DOHH2 (cell line): Measurements from ENCODE around the gene PLXNB3.

Experiments
- H3F3A ChIP-seq: fragments of 200-600 bp; sonication (generic), shearing (Covaris generic); 2 replicates; pipeline ENCODE4 v1.6.0; 2016; ENCODE audit warnings: antibody characterized with exemption, mild to moderate bottlenecking; ENCODE audit not compliant: control insufficient read depth, insufficient read depth
- H3K27ac ChIP-seq: fragments of 200-600 bp; sonication (generic); 2 replicates; pipeline ENCODE4 v1.5.1; 2014; ENCODE audit warnings: low read depth, mild to moderate bottlenecking, low read length, moderate library complexity
- H3K27me3 ChIP-seq: fragments of 200-600 bp; sonication (generic); 2 replicates; pipeline ENCODE4 v1.6.1; 2014; ENCODE audit warnings: mild to moderate bottlenecking, low read length, mixed read lengths; ENCODE audit not compliant: control insufficient read depth
- H3K36me3 ChIP-seq: fragments of 200-600 bp; sonication (generic); 2 replicates; pipeline ENCODE4 v1.6.1; 2014; ENCODE audit warnings: mild to moderate bottlenecking, low read length, moderate library complexity, mixed read lengths; ENCODE audit not compliant: control insufficient read depth
- H3K4me1 ChIP-seq: fragments of 200-600 bp; sonication (generic); 2 replicates; pipeline ENCODE4 v1.6.1; 2014; ENCODE audit warnings: mild to moderate bottlenecking, low read length, mixed read lengths; ENCODE audit not compliant: control insufficient read depth
- H3K4me2 ChIP-seq: fragments of 200-600 bp; sonication (generic); 2 replicates; pipeline ENCODE4 v1.6.0; 2014; ENCODE audit warnings: mild to moderate bottlenecking, low read length, moderate library complexity
- H3K4me3 ChIP-seq: fragments of 200-600 bp; sonication (generic); 2 replicates; pipeline ENCODE4 v1.5.1; 2014; ENCODE audit warnings: mild to moderate bottlenecking, low read length, mixed read lengths
- H3K79me2 ChIP-seq: fragments of 200-600 bp; sonication (generic); 2 replicates; pipeline ENCODE4 v1.6.1; 2014; ENCODE audit warnings: mild to moderate bottlenecking, low read length, mixed read lengths; ENCODE audit not compliant: control insufficient read depth
- H3K9me2 ChIP-seq: fragments of 200-600 bp; sonication (generic); replicated peaks from 2 replicates; pipeline ENCODE4 v1.6.1; 2014; ENCODE audit warnings: mild to moderate bottlenecking, low read length, mixed read lengths; ENCODE audit not compliant: control insufficient read depth
- H3K9me3 ChIP-seq: fragments of 200-600 bp; sonication (generic); 2 replicates; pipeline ENCODE4 v1.6.1; 2014; ENCODE audit warnings: antibody characterized with exemption, low read length, mixed read lengths; ENCODE audit not compliant: control insufficient read depth, insufficient read depth
- H4K20me1 ChIP-seq: fragments of 200-600 bp; sonication (generic); 2 replicates; pipeline ENCODE4 v1.6.0; 2014; ENCODE audit warnings: low read depth, mild to moderate bottlenecking, antibody characterized with exemption, low read length, moderate library complexity; ENCODE audit not compliant: control insufficient read depth, insufficient read depth
- EZH2phosphoT487 ChIP-seq: fragments of 200-600 bp; sonication (generic); IDR thresholded peaks from 2 replicates; pipeline ENCODE4 v1.6.1; 2017; ENCODE audit warnings: borderline replicate concordance, mild to moderate bottlenecking, antibody characterized with exemption, low read length, moderate library complexity, mixed read lengths
- TF ChIP-seq, protein P1 (sequence below): fragments of 200-600 bp; sonication (generic); IDR thresholded peaks from one replicate; pipeline ENCODE4 v1.5.1; 2014; ENCODE audit warnings: antibody characterized with exemption, mild to moderate bottlenecking, low read depth, low read length; ENCODE audit not compliant: poor library complexity, severe bottlenecking

PLXNB3 gene

DNA sequence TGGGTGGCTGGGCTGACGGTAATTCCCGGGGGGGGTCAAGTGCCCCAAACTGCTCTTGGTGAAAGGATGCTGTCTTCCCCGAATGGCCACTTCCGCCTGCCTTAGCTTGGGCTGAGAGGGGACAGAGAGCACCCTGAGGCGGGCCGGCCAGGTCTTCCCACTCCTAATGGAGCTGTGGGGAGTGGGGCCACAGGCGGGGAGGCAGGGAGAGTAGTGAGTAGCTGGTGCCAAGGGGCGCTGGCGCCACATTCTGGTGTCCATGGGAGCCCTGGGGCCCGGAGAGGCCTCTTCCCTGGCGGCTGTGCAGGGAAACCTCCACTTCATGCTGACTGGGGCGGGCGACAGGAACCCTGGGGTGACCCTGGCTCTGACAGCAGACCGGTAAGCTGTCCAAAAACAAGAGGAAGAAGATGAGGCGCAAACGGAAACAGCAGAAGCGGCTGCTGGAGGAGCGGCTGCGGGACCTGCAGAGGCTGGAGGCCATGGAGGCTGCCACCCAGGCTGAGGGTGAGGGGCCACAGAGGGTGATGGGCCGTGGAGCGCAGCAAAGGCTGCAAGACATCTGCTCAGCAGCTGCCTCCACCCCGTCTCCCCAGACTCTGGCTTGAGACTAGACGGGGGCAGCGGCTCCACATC lies 19.4 kb downstream of the PLXNB3 start:
- H3K9me3 ChIP-seq: no peaks in the 10 kb centered on the region
- no peak overlapping the region for H3K4me2 ChIP-seq
- no peak overlapping the region for H3K4me3 ChIP-seq

DNA sequence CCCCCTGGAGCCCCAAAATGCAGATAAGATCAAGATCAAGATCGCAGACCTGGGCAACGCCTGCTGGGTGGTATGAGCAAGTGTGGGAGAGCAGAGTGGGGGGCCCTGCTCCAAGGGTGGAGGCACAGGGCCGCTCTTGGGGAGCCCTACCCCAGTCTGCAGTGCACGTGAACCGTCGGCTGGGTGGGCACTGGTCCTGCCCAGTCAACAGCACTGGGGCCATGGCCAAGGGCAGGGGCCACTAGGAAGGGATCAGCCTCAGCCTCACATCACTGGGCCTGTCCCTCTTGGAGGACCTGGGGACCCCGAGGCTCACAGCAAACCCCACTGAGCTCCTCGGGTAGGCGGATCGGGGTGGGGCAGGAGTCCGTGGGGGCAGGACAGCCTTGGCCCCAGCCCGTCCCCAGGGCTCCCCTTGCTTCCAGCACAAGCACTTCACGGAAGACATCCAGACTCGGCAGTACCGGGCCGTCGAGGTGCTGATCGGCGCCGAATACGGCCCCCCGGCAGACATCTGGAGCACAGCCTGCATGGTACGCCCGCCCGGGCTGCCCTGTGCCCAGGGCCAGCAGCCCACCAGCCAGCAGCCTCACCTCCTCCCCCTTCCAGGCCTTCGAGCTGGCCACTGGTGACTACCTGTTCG lies 20.4 kb downstream of the PLXNB3 start:
- H3K27me3 ChIP-seq: no peaks in the 10 kb centered on the region
- no peaks in the 10 kb centered on the region for H4K20me1 ChIP-seq
- H3K4me1 ChIP-seq: no peaks in the 10 kb centered on the region
- H3K79me2 ChIP-seq: no peaks in the 10 kb centered on the region
- no peaks in the 10 kb centered on the region for H3F3A ChIP-seq
- H3K9me2 ChIP-seq: no peaks in the 10 kb centered on the region
- no peaks in the 10 kb centered on the region for H3K9me3 ChIP-seq
- H3K27ac ChIP-seq: no peak overlapping the region
- no peak overlapping the region for H3K4me3 ChIP-seq
- H3K4me2 ChIP-seq: no peak overlapping the region
- no peaks in the 10 kb centered on the region; the same call in 1 of the 2 replicates for H3K36me3 ChIP-seq
- no peak for TF ChIP-seq EZH2phosphoT487
- TF ChIP-seq, protein P1, sequence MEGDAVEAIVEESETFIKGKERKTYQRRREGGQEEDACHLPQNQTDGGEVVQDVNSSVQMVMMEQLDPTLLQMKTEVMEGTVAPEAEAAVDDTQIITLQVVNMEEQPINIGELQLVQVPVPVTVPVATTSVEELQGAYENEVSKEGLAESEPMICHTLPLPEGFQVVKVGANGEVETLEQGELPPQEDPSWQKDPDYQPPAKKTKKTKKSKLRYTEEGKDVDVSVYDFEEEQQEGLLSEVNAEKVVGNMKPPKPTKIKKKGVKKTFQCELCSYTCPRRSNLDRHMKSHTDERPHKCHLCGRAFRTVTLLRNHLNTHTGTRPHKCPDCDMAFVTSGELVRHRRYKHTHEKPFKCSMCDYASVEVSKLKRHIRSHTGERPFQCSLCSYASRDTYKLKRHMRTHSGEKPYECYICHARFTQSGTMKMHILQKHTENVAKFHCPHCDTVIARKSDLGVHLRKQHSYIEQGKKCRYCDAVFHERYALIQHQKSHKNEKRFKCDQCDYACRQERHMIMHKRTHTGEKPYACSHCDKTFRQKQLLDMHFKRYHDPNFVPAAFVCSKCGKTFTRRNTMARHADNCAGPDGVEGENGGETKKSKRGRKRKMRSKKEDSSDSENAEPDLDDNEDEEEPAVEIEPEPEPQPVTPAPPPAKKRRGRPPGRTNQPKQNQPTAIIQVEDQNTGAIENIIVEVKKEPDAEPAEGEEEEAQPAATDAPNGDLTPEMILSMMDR: no peak

More for the DNA sequence above, 19.4 kb downstream of the PLXNB3 start:
- no peaks in the 10 kb centered on the region for H4K20me1 ChIP-seq
- H3K36me3 ChIP-seq: no peaks in the 10 kb centered on the region
- no peaks in the 10 kb centered on the region for H3F3A ChIP-seq
- no peaks in the 10 kb centered on the region for H3K9me2 ChIP-seq
- H3K27ac ChIP-seq: no peak overlapping the region
- no peaks in the 10 kb centered on the region for H3K4me1 ChIP-seq
- TF ChIP-seq, protein P1: no peak
- no peak for TF ChIP-seq EZH2phosphoT487
- no peaks in the 10 kb centered on the region for H3K27me3 ChIP-seq
- H3K79me2 ChIP-seq: no peaks in the 10 kb centered on the region

DNA sequence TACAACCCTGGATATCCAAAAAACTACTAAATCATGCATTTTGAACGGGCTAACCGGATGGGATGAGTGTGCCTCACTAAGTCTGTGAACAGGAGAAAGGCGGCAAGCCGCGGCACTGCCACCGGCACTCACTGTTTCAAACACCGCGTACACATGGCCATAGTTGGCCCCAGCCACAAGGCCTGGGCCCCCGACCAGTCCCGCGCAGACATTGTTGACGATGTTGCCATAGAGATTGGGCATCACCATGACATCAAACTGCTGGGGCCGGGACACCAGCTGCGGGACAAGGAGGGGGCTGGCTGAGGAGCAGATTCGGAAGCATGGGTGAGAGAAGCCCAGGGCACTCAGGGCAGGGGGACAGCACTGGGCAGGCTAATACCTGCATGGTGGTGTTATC lies 22.6 kb downstream of the PLXNB3 start:
- no peaks in the 10 kb centered on the region for H3K9me3 ChIP-seq
- no peak overlapping the region for H3K27ac ChIP-seq
- H3K9me2 ChIP-seq: no peaks in the 10 kb centered on the region
- TF ChIP-seq EZH2phosphoT487: no peak
- TF ChIP-seq, protein P1: no peak
- no peaks in the 10 kb centered on the region for H3K27me3 ChIP-seq
- H3K4me2 ChIP-seq: no peak overlapping the region
- H4K20me1 ChIP-seq: no peaks in the 10 kb centered on the region
- no peaks in the 10 kb centered on the region; the same call in 1 of the 2 replicates for H3K36me3 ChIP-seq
- no peak overlapping the region for H3K4me3 ChIP-seq
- no peaks in the 10 kb centered on the region for H3K4me1 ChIP-seq
- H3K79me2 ChIP-seq: peaks cover 10% of the 10 kb centered on the region
- no peaks in the 10 kb centered on the region for H3F3A ChIP-seq
